ENCODE data around the gene ENGASE.

The ENGASE gene

DNA sequence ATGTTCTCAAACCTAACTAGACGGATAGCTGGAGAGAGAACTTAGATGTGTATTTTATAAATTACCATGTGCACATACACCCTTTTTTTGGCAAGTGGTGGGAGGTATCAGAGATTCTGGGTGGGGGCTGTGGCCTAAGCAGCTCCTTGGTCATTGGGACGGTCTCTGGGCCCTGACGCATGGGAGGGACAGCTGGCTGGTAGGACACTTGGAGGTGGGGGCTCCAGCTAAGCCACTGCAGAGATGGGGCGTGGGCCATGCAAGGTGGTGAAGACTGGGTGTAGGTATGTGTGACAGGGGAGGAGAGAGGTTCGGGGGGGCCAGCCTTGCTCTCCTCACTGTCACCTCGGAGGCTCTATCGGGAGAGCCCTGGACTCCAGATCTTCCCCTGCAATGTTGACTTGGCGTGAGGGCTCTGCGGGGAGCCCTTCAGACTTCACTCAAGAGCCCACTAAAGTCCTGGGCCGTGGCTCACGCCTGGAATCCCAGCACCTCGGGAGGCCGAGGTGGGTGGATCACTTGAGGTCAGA lies 33.5 kb upstream of the ENGASE start:
- DNase-seq, result no peak

DNA sequence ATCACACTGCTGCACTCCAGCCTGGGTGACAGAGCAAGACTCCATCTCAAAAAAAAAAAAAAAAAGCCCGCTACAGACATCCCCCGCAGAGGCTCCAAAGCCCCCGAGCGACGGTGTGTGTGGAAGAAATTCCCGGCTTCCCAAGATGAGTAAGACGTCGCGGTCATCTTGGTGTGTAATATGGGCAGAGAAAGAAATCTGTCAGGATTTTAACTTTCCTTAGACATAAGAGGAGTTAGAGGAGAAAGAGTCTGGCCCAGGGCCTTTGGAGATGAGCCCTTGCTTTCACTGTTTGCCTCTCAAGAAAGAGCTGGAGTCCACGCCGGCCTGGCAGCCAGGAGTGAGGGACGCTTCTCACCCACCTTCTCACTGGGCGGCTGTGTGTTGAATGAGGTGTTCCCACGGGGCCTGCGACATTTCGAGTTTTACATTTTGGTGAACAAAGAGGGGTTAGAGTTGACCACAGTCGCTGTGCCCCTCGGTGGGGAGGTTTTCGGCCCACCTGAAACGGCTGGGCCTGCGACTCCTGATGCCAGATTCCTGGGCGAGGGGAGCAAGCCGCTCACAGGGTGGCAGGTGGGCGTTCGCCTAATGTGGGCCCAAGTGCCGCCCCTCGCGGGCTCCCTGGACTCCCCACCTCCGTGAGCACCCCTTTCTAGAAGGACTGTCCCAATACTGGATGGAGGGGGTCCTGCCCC lies 32.8 kb upstream of the ENGASE start:
- DNase-seq, result no peak

DNA sequence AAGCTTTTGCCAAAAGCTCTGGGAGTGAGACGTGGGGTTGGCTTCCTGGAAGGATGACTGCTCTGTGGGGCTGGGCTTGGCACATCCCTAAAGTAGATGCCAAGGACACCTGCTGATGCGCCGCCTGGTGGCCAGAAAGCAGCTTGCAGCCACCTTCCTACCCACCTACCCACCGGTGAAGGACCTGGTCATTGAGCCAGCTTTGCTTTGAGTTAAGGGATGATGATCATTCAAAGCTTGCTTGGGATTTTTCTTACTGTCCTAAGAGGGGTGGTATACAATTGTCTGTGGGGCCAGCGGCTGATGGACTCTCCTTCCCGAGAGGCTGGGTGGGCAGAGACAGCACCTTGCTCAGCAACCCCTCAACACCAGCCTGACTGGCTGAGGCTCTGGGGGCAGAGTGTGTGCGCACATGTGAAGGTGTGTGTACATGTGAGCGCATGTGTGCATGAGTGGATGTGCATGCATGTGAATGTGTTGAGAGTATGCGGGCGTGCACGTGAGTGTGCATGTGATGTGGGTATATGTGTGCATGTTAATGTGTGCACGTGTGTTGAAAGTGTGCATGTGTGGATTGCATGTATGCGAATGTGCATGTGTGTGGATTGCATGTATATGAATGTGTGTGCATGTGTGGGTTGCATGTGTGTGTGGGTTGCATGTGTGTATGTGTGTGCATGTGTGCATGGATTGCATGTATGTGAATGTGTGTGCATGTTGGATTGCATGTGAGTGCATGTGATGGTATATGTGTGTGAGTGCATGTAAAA lies 32.0 kb upstream of the ENGASE start:
- peak; percentile 74 for DNase-seq

DNA sequence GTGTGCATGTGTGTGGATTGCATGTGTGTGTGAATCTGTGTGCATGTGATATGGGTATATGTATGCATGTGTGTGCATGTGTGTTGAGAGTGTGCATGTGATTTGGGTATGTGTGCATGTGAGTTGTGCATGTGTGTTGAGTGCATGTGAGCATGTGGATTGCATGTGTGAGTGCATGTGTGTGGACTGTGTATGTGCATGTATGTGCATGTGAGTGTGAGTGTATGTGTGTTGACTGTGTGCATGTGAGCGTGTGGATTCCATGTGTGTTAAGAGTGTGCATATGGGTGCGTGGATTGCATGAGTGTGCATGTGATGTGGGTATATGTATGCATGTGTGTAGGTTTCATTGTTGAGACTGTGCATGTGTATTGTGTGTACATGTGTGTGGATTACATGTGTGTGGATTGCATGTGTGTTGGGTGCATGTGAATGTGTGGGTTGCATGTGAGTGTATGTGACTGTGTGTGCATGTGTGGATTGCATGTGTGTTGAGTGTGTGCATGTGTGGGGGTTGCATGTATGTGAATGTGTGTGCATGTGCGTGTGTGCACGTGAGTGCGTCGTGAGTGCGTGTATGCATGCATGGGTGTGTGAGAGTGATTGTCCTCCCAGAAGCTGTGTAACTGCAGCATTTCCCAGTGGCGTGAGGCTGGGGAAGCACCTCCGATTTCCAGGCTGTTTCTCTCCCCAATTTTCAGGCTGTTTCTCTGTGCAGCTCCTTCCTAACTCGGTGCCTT lies 31.3 kb upstream of the ENGASE start:
- DNase-seq, result no peak

DNA sequence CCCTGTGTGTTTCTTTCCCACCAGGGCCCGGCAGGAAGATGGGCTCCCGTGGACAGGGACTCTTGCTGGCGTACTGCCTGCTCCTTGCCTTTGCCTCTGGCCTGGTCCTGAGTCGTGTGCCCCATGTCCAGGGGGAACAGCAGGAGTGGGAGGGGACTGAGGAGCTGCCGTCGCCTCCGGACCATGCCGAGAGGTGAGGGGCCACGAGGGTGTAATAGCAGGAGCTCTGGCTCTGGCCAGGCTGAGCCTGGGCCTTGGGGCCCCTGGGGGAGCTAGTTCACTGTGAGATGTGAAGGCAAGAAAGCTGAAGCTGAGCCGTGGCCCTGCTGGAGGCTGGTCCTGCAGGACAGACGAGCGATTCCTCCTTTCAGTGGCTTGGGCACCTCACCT lies 30.7 kb upstream of the ENGASE start:
- DNase-seq, result no peak

DNA sequence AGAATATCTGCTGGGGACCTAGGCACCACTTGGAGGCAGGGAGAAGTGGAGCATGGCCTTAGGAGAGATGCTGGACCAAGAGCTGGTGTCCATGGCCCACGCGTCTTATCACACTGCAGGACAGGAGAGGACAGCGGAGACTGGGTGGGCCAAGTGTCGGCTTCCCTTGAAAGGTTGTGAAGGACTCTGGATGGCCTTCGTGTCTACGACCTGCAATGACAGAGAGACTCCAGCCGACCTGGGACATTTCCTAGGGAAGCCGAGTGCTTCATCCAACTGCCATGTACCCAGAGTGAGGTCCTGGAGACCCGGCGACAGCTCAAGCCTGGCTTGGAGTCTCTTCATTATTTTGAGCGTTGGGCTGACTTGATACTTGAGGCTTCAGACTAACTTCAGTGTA lies 30.2 kb upstream of the ENGASE start:
- DNase-seq, result no peak

DNA sequence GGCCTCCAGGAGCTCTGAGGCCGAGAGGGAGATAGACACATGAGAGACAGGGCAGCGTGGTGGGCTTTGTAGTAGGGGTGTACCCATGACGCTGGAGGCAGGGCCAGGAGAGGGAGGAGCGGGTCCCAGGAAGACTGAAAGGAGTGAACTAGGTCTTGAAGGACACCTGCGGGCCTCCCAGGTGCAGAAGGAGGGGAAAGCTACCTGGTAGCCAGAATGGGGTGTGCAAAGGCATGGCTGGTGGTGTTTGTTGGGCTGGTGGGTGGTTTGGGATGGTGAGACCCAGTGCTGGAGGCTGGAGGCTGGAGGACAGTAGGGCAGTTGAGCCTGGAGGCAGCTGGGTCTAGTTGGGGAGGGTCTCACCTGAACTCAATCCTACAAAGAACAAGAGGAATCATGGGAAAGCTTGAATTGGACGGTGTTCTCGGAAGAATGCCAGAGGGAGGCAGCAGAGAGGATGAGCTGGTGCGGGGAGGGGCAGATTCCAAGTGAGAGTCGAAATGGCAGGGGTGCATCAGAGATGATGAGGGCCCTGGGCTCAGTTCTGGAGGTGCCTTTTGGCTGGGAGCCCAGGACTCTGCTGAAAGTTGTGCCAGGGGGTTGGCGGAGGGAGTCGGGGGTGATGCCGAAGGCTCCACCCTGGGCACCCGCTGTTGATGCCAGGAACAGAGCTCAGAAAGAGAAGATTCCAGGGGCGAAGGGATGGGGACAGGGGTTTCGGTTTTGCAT lies 29.5 kb upstream of the ENGASE start:
- DNase-seq, result no peak

DNA sequence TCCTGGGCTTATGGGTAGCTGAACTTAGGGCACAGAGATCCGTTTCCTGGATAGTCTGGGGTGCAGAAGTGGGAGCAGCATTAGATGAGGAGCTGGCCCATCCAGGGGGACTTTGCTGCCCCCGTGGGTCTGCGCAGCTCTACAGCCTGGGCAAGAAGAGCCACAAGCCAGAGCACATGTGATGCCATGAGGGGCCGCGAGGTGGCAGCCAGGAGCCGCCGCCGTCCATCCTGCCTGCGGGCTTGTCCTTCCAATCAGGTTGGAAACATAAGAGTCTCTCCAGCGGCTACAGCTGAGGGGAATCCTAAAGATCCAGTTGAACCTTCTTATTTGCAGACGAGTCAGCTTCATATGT lies 28.8 kb upstream of the ENGASE start:
- peak; percentile 59 for DNase-seq

DNA sequence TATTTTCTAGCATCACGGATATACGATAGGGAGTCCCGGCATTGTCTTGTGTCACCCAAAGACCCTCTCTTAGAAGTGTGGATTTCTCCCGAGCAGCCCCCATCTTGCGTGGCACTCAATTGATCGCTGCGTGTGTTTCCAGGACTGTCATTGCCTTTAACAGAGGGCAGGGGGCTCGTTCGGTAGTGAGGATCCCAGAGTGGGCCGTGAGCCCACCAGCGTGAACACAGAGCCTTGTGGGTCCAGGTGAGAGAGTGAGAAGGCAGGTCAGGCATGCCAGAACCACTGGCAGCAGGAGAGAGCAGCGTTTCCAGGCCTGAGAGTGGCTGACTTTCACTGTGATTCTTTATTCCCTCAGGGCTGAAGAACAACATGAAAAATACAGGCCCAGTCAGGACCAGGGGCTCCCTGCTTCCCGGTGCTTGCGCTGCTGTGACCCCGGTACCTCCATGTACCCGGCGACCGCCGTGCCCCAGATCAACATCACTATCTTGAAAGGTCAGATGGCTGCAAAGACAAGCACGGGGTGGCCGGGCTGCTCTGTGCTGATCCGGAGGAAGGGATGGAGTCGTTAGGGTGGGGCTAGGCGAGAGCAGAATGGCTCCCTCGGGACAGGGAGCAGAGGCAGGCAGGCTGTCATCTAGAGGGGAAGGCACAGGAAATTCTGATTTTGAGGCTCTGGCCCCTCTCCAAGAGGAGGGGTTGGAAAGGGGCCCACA lies 28.3 kb upstream of the ENGASE start:
- DNase-seq, result no peak

DNA sequence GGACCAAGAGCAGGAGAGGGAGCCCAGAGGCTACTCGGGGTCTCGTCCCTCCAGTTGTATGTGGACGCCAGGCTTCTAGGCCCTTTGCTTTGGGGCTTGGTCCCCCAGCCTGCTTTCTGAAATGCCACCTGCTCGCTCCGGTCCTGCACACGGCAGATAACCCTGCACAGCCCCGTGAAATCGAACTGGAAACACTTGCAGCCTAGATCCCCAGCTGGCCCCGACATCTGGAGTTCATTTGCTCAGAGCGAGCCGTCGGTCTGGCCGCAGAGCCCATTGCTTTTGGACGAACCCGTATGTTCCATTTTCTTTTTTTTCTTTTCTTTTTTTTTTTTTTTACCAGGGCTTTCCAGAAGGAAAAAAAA lies 27.7 kb upstream of the ENGASE start:
- DNase-seq, result no peak

DNA sequence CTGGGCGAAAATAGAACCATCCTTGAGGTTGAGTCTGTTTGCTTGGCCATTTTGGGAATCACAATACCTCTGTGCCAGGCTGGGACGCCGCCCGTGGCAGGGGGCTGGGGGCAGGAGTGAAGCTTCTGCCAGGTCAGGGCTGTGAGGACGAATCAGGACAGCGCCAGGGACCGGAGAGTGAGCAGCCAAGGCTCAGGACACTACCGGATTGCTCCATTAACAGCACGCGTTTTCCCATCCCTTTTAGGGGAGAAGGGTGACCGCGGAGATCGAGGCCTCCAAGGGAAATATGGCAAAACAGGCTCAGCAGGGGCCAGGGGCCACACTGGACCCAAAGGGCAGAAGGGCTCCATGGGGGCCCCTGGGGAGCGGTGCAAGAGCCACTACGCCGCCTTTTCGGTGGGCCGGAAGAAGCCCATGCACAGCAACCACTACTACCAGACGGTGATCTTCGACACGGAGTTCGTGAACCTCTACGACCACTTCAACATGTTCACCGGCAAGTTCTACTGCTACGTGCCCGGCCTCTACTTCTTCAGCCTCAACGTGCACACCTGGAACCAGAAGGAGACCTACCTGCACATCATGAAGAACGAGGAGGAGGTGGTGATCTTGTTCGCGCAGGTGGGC lies 27.2 kb upstream of the ENGASE start:
- no peak for DNase-seq

DNA sequence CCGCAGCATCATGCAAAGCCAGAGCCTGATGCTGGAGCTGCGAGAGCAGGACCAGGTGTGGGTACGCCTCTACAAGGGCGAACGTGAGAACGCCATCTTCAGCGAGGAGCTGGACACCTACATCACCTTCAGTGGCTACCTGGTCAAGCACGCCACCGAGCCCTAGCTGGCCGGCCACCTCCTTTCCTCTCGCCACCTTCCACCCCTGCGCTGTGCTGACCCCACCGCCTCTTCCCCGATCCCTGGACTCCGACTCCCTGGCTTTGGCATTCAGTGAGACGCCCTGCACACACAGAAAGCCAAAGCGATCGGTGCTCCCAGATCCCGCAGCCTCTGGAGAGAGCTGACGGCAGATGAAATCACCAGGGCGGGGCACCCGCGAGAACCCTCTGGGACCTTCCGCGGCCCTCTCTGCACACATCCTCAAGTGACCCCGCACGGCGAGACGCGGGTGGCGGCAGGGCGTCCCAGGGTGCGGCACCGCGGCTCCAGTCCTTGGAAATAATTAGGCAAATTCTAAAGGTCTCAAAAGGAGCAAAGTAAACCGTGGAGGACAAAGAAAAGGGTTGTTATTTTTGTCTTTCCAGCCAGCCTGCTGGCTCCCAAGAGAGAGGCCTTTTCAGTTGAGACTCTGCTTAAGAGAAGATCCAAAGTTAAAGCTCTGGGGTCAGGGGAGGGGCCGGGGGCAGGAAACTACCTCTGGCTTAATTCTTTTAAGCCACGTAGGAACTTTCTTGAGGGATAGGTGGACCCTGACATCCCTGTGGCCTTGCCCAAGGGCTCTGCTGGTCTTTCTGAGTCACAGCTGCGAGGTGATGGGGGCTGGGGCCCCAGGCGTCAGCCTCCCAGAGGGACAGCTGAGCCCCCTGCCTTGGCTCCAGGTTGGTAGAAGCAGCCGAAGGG lies 26.4 kb upstream of the ENGASE start:
- DNase-seq, result no peak

DNA sequence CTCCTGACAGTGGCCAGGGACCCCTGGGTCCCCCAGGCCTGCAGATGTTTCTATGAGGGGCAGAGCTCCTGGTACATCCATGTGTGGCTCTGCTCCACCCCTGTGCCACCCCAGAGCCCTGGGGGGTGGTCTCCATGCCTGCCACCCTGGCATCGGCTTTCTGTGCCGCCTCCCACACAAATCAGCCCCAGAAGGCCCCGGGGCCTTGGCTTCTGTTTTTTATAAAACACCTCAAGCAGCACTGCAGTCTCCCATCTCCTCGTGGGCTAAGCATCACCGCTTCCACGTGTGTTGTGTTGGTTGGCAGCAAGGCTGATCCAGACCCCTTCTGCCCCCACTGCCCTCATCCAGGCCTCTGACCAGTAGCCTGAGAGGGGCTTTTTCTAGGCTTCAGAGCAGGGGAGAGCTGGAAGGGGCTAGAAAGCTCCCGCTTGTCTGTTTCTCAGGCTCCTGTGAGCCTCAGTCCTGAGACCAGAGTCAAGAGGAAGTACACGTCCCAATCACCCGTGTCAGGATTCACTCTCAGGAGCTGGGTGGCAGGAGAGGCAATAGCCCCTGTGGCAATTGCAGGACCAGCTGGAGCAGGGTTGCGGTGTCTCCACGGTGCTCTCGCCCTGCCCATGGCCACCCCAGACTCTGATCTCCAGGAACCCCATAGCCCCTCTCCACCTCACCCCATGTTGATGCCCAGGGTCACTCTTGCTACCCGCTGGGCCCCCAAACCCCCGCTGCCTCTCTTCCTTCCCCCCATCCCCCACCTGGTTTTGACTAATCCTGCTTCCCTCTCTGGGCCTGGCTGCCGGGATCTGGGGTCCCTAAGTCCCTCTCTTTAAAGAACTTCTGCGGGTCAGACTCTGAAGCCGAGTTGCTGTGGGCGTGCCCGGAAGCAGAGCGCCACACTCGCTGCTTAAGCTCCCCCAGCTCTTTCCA lies 25.5 kb upstream of the ENGASE start:
- DNase-seq, result no peak

DNA sequence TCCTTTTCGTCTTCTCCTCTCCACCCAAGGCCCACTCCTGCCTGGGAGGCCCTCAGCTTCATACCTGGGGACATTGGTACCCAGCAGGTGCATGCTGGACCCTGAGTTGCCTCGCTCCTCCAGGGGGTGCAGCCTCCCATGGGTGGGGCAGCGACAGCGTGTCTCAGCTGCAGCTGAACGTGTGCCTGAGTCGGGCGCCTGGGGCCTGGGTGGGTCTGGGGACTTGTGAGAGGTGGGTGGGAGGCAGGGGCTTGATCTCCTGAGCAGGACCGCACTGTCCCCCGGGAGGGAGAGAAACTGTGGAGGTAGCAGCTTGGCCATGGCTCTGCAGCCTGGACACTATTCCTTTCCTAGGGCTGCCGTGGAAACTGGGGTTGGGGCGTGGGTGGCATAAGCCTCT lies 24.8 kb upstream of the ENGASE start:
- no peak for DNase-seq

DNA sequence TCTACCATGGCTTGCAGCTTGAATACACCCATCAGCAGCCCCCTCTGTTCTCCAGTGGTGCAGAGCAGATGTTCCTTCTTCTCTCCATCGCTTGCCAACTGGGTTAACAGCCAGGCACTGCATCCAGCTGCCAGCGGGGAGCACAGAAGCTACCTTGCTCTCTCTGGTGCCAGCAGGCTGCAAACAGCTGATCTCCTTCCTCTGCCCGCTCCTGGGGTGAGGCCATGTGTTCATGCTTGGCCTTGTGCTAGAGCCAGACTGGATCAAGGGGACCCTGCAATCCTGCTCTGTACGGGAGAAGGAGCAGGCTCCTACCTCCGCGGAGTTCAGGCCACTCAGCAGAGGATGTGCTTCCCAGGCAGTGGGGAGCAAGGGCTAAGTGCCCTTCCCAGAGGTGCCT lies 24.1 kb upstream of the ENGASE start:
- DNase-seq, result no peak

DNA sequence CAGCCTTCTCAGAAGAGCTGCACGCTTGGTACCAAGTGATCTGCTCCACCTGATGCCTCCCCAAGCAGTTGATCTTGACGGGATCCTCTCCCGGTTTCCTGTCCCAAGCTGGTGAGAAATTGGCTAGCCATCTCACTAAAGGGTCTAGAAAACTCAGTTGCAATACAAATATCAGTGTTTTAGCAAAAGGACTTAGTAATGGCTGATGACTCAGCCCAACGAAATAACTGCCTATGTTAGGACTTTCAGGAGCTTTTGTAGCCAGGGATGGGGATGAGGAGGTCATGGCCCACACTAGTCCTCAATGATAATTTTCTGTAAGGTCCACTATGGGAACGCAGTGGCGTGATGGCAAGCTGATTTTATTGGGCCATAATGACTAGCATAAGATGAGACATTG lies 23.3 kb upstream of the ENGASE start:
- no peak for DNase-seq

DNA sequence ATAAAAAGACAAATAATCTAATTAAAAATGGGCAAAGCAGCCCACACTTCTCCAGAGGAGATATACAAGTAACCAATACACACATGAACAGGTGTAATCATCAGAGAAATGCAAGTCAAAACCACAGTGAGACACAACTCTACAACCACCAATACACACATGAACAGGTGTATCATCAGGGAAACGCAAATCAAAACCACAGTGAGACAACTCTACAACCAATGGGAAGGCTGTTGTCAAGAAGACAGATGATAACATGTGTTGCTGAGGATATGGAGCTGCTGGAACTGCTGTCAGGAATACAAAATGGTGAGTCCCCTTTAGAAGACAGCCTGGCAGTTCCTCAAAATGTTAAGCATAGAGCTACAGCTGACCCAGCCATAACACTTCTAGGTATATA lies 22.5 kb upstream of the ENGASE start:
- no peak for DNase-seq

DNA sequence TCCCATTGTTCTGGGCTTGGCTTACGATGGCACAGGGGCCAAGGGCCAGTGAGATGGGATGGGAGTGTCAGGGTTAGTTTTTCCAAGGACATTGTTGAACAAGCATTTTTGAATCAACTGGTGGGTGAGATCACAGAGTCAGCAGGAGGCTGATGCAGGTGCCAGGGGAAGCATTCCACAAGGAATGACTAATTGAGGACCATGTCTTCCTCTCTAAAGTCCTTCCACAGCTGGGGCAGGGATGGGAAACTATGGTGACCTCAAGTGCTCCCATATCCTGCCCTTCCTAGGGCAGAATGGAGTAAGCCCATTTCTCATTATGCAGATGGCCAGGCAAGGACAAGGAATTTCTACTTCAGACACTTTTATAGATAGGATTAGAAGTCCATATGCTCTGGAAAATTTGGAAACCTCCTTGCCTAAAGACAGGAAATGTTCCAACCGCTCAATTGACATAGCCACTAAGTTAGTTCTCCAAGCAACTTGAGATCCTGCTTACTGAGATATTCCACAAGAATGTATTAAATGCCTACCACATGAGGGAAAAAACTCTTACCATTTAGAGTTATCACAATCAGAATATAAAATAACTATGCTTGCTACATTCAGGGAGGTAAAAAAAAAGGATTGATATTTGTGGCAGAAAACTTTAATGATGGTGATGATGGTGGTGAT lies 21.2 kb upstream of the ENGASE start:
- no peak for DNase-seq
